Measurements from ENCODE around the gene CCNJL.

The CCNJL gene

GRCh38 chr5:160327818-160328217 is 15.5 kb upstream of the CCNJL start:
- H3K4me3 ChIP-seq (ENCODE audit: low read depth, low read length): no peak overlapping the region
- TF ChIP-seq CTCF (IDR thresholded peaks at IDR 0.05; ENCODE audit: low read depth, low read length): no peak

GRCh38 chr5:160326981-160327380 is 14.6 kb upstream of the CCNJL start:
- no peak for TF ChIP-seq CTCF (IDR thresholded peaks at IDR 0.05; ENCODE audit: low read depth, low read length)
- H3K4me3 ChIP-seq (ENCODE audit: low read depth, low read length): no peak overlapping the region

GRCh38 chr5:160325716-160326115 is 13.4 kb upstream of the CCNJL start:
- no peak for TF ChIP-seq CTCF (IDR thresholded peaks at IDR 0.05; ENCODE audit: low read depth, low read length)
- no peak overlapping the region for H3K4me3 ChIP-seq (ENCODE audit: low read depth, low read length)

GRCh38 chr5:160324886-160325285 is 12.5 kb upstream of the CCNJL start:
- H3K4me3 ChIP-seq (ENCODE audit: low read depth, low read length): no peak overlapping the region
- TF ChIP-seq CTCF (IDR thresholded peaks at IDR 0.05; ENCODE audit: low read depth, low read length): no peak

GRCh38 chr5:160318409-160318808 is 6.0 kb upstream of the CCNJL start:
- TF ChIP-seq CTCF (IDR thresholded peaks at IDR 0.05; ENCODE audit: low read depth, low read length): no peak
- no peak overlapping the region for H3K4me3 ChIP-seq (ENCODE audit: low read depth, low read length)

GRCh38 chr5:160317434-160317833 is 5.1 kb upstream of the CCNJL start:
- H3K4me3 ChIP-seq (ENCODE audit: low read depth, low read length): no peak overlapping the region
- TF ChIP-seq CTCF (IDR thresholded peaks at IDR 0.05; ENCODE audit: low read depth, low read length): no peak

- TF ChIP-seq CTCF (IDR thresholded peaks at IDR 0.05; ENCODE audit: low read depth, low read length): no peak
- H3K4me3 ChIP-seq (ENCODE audit: low read depth, low read length): no peak overlapping the region
Measured at GRCh38 chr5:160315968-160316367, 3.6 kb upstream of the CCNJL start.

Measured in WI38 (cell line).